H1 (cell line): ENCODE results near the gene ST6GALNAC3. TPM values are rescaled to one million over a fixed set of nuclear protein-coding genes. Genes with fewer than 3 reads are reported as not detected.
A peak's percentile ranks its signal among the peaks of the same experiment; 100 is the strongest.

ENCODE experiments used
- ASH2L ChIP-seq: fragments of 200-600, 300-600 bp; sonication (generic); IDR thresholded peaks from one replicate; pipeline ENCODE4 v1.7.1; 2017; ENCODE audit warnings: low read length
- CTCF ChIP-seq, 3 experiments: IDR thresholded peaks; 1 replicate in 2 of 3; 2 replicates in 1 of 3; pipeline versions ENCODE4 v1.5.1 to v1.6.1; 2011; ENCODE audit warnings: low read length in 3 of 3, mild to moderate bottlenecking in 3 of 3, inconsistent platforms in 2 of 3, low read depth in 1 of 3, moderate library complexity in 1 of 3; ENCODE audit not compliant: insufficient read depth in 1 of 3; ENCODE audit errors: control extremely low read depth in 1 of 3
- GTF2F1 ChIP-seq: IDR thresholded peaks from 2 replicates; pipeline ENCODE4 v1.6.1; 2012; ENCODE audit warnings: low read depth, low read length, improper control_type of control experiment, borderline replicate concordance
- JUND ChIP-seq: IDR thresholded peaks from 2 replicates; pipeline ENCODE4 v1.6.1; 2011; ENCODE audit warnings: mild to moderate bottlenecking, improper control_type of control experiment, low read length
- KDM4A ChIP-seq: IDR thresholded peaks from one replicate; pipeline ENCODE4 v1.7.1; 2012; ENCODE audit warnings: low read depth, mild to moderate bottlenecking, moderate library complexity, low read length, inconsistent platforms; ENCODE audit not compliant: severe bottlenecking
- polyA plus RNA-seq, 7 experiments: library from polyadenylated mRNA; depleted of rRNA in 3 of 7; stranded (reverse) in 5 of 7; unstranded in 2 of 7; fragments of >200 nt in 5 of 7; fragments of 200-250 nt in 2 of 7; gene quantifications; 1 replicate in 5 of 7; 2 replicates in 1 of 7; 4 replicates in 1 of 7; pipeline versions ENCODE4 v1.2.1 to v1.2.3, GENCODE V29; 2011 to 2013; ENCODE audit warnings: missing spikeins in 2 of 7, mixed read lengths in 2 of 7
- total RNA-seq: library from RNA; stranded (reverse); fragmentation: NEBNext Ultra II Directional; extraction: Animal tissue kit (Norgen Biotek cat#: 25700); gene quantifications from 2 replicates; pipeline ENCODE4 v1.2.1, GENCODE V29; 2021

Gene ST6GALNAC3
- total and polyA plus RNA-seq, 2 of the 8 experiments (the other 6 are each of a cell fraction or from before 2014, with no cell fraction given), result 4.9 to 19.0 TPM

GRCh38 chr1:76510672-76511557 is 436.4 kb downstream of the ST6GALNAC3 start (continued):
- TF ChIP-seq KDM4A, result no peak
- peak; percentile 38 for TF ChIP-seq ASH2L
- no peak for TF ChIP-seq JUND
- no peak for TF ChIP-seq CTCF (IDR thresholded peaks at IDR 0.05; ENCODE audit: control extremely low read depth in 1 of 3, insufficient read depth in 1 of 3, low read depth in 1 of 3, low read length in 3 of 3)
- no peak for TF ChIP-seq GTF2F1
